BLaER1 treated with 17β-estradiol and CSF1 and Interleukin-3, amounts not matched to agents 10 nM and 100 nM (cell line): ENCODE results near the gene COIL.

Source experiments
- H3K27ac ChIP-seq, 11 experiments: shearing (Covaris generic); formaldehyde crosslinking; 2 replicates each; pipeline ENCODE4 v1.8.1; 2022
- H3K27me3 ChIP-seq, 11 experiments: shearing (Covaris generic); formaldehyde crosslinking; 2 replicates each; pipeline ENCODE4 v1.8.1; 2022
- H3K36me3 ChIP-seq, 11 experiments: shearing (Covaris generic); formaldehyde crosslinking; 2 replicates each; pipeline ENCODE4 v1.8.1; 2022
- H3K4me1 ChIP-seq, 10 experiments: shearing (Covaris generic); formaldehyde crosslinking; 2 replicates each; pipeline ENCODE4 v1.8.1; 2022
- H3K4me2 ChIP-seq, 11 experiments: shearing (Covaris generic); formaldehyde crosslinking; 2 replicates each; pipeline ENCODE4 v1.8.1; 2022
- H3K4me3 ChIP-seq, 10 experiments: shearing (Covaris generic); formaldehyde crosslinking; 2 replicates each; pipeline ENCODE4 v1.8.1; 2022
- H3K9ac ChIP-seq, 11 experiments: shearing (Covaris generic); formaldehyde crosslinking; 2 replicates each; pipeline ENCODE4 v1.8.1; 2022
- H3K9me3 ChIP-seq, 11 experiments: shearing (Covaris generic); formaldehyde crosslinking; replicated peaks in 1 of 11; 2 replicates each; pipeline ENCODE4 v1.8.1; 2022
- H4K20me1 ChIP-seq, 11 experiments: shearing (Covaris generic); formaldehyde crosslinking; 2 replicates each; pipeline ENCODE4 v1.8.1; 2022
- Cebpa-rat ChIP-seq, 11 experiments: shearing (Covaris generic); IDR thresholded peaks; 2 replicates each; pipeline ENCODE4 v1.8.1; 2022

COIL gene

DNA sequence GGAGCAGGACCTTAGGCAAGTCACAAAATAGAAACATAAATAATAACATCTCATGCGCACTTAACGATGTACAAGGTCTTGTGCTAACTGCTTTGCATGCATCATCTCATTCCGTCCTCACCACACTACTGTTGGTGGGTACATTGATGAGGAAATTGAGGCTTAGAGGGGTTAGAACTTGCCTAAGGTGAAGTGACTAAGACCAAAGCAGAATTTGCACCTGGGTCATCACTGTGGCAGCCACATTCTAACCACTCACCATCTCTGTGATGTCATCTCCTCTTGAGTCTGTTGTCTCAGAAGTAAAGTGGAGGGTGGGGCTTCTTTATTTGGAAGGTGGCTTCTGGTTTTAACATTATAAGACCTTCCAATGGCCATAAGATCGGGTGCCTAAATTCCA, 26.6 kb downstream of the COIL start:
- no peaks in the 10 kb centered on the region for H3K27me3 ChIP-seq
- H3K4me2 ChIP-seq = no peak overlapping the region
- peaks cover 0 to 8% (median 0%) of the 10 kb centered on the region in 10 experiments; a peak in 2 of 20 replicates for H3K4me1 ChIP-seq
- H3K9me3 ChIP-seq = peaks cover 45 to 67% (median 59%) of the 10 kb centered on the region in 11 experiments
- no peak overlapping the region for H3K27ac ChIP-seq
- TF ChIP-seq Cebpa-rat (IDR thresholded peaks at IDR 0.05) = no peak
- peaks cover 0 to 2% (median 0%) of the 10 kb centered on the region in 11 experiments; a peak in 1 of 22 replicates for H4K20me1 ChIP-seq
- H3K36me3 ChIP-seq = peaks cover 70 to 82% (median 76%) of the 10 kb centered on the region in 11 experiments
- H3K4me3 ChIP-seq = no peak overlapping the region
- no peak overlapping the region for H3K9ac ChIP-seq

DNA sequence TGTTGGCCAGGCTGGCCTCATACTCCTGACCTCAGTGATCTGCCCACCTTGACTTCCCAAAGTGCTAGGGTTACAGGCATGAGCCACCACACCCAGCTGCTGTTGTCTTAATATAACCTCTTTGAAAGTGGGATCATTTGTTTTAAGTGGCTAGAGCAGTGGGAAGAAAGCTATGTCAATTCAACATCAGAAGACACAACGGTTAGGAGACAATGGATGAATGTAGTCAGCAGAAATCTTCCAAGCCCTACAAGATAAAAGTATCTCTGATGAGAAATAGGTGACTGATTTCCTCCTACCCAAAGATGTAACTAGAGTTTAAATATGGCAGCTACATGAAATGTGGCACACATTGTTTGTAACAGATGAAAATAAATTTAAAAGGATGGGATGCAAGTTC, 27.0 kb downstream of the COIL start:
- Histone ChIP-seq H3K27me3 (no peaks in the 10 kb centered on the region), H3K4me3 (no peak overlapping the region), H3K9ac (no peak overlapping the region), H3K4me1 (peaks cover 0 to 8% (median 0%) of the 10 kb centered on the region in 10 experiments; a peak in 2 of 20 replicates), H3K27ac (no peak overlapping the region), H3K9me3 (peaks cover 49 to 71% (median 63%) of the 10 kb centered on the region in 11 experiments), H4K20me1 (no peaks in the 10 kb centered on the region), H3K36me3 (peaks cover 65 to 79% (median 72%) of the 10 kb centered on the region in 11 experiments), H3K4me2 (no peak overlapping the region)
- TF ChIP-seq Cebpa-rat (IDR thresholded peaks at IDR 0.05) = no peak

DNA sequence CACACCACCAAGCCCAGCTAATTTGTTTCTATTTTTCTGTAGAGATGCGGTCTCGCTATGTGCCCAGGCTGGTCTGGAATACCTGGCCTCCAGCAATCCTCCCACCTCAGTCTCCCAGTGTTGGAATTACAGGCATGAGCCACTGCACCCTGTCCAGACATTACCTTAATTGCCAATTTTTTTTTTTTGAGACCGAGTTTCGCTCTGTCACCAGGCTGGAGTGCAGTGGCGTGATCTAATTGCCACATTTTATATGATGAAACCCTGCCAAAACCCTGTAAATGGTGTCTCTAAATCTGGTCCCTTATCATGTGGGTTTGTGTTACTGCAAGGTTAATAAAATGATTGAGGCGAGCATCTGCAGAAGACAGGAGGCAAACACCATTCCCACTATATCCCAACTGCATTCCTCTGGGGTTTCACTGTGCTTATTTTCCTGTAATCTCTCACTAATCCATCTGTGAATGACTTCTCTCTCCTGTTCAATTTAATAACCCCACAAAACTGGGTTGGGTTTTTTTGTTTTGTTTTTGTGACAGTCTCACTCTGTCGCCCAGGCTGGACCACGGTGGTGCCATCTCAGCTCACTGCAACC, 27.6 kb downstream of the COIL start:
- Histone ChIP-seq H3K9me3 (peaks cover 55 to 77% (median 69%) of the 10 kb centered on the region in 11 experiments), H3K4me2 (no peak overlapping the region), H3K9ac (no peak overlapping the region), H3K4me1 (peaks cover 0 to 5% (median 0%) of the 10 kb centered on the region in 10 experiments; a peak in 2 of 20 replicates), H3K27ac (no peak overlapping the region), H3K36me3 (peaks cover 59 to 73% (median 66%) of the 10 kb centered on the region in 11 experiments), H3K4me3 (no peak overlapping the region), H4K20me1 (no peaks in the 10 kb centered on the region), H3K27me3 (no peaks in the 10 kb centered on the region)
- no peak for TF ChIP-seq Cebpa-rat (IDR thresholded peaks at IDR 0.05)

DNA sequence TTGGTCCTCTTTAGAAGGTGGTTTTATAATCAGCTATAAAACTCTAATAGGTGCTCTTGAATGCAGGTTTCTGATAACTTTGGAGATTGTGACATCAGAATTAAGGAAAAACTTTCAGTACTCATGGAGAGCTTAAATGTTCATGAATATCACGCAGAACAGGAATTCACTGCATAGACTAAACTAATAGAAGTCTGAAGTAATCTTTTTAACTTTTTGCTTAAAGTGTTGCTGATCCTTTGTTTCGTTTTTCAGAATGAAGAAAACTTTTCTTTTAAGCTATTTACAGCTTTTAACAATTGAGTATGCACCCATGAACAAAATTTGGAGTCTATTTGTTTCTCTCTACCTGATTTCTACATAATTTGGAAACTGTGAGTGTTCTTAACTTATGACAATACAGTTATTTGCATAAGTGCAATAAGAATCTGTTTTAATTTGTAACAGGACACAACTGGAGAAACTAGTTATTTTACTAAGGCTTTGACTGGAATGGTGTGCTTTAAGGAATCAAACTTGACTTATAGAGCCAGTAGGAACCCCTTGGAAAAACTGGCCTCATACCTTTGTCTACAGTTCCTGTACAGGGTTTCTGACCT, 30.0 kb downstream of the COIL start:
- H3K4me2 ChIP-seq = no peak overlapping the region
- no peak for TF ChIP-seq Cebpa-rat (IDR thresholded peaks at IDR 0.05)
- no peak overlapping the region; a peak in 1 of 20 replicates for H3K4me3 ChIP-seq
- peaks cover 65 to 95% (median 87%) of the 10 kb centered on the region in 11 experiments for H3K9me3 ChIP-seq
- no peaks in the 10 kb centered on the region for H3K27me3 ChIP-seq
- H3K4me1 ChIP-seq = no peaks in the 10 kb centered on the region
- peaks cover 35 to 49% (median 42%) of the 10 kb centered on the region in 11 experiments for H3K36me3 ChIP-seq
- no peaks in the 10 kb centered on the region for H4K20me1 ChIP-seq
- H3K9ac ChIP-seq = no peak overlapping the region
- H3K27ac ChIP-seq = no peak overlapping the region

DNA sequence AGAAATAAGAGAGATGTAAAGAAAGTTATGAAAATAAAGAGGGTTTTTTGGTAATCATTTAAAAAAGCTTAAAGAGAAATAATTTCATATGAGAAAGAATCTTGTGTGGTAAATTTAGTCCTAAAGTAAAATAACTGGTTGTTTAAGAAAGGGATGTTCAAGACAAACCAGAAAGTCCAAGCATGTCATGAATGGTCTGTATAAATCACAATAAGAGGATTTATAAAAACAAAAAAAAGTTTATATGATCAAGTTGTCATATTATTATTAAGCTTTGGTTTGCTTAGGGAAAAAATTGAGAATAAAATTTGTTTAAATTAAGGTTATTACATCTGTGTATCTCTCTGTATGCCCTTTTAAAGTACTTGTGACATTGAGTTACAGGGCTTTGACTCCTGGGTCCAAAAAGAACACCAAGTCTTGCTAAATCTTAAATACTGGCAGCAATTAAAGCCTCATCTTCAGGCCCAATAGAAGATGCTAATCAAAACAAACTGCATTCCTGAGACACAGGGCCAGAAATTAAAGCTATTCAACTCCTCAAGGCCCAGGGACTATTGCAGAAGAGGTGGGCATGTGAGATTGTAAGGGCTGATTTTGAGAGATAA, 31.4 kb downstream of the COIL start:
- no peak overlapping the region; a peak in 1 of 20 replicates for H3K4me3 ChIP-seq
- no peak overlapping the region for H3K4me2 ChIP-seq
- H3K9ac ChIP-seq = no peak overlapping the region
- H3K27ac ChIP-seq = no peak overlapping the region
- no peaks in the 10 kb centered on the region for H3K4me1 ChIP-seq
- peaks cover 21 to 35% (median 28%) of the 10 kb centered on the region in 11 experiments for H3K36me3 ChIP-seq
- no peaks in the 10 kb centered on the region for H4K20me1 ChIP-seq
- peaks cover 73 to 97% (median 89%) of the 10 kb centered on the region in 11 experiments for H3K9me3 ChIP-seq
- H3K27me3 ChIP-seq = no peaks in the 10 kb centered on the region
- no peak for TF ChIP-seq Cebpa-rat (IDR thresholded peaks at IDR 0.05)

DNA sequence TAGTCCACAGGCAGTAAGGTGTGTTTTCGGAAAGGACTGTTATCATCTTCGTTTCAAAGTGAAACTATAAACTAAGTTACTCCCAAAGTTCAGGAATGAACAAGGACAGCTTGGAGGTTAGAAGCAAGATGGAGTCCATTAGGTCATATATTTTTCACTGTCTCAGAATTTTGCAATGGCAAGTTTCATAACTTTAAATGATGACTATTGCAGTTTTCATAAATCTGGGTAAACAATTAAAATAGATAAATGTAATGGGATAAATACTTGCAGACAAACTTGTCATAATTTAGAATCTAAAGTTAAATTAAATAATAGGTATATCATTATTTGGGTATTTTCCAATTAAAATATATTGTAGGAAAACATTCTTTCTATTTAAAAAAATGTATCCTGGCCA, 32.3 kb downstream of the COIL start:
- H3K36me3 ChIP-seq = peaks cover 13 to 26% (median 19%) of the 10 kb centered on the region in 11 experiments; a peak in 19 of 22 replicates
- TF ChIP-seq Cebpa-rat (IDR thresholded peaks at IDR 0.05) = no peak
- no peaks in the 10 kb centered on the region for H3K4me1 ChIP-seq
- peaks cover 76 to 97% (median 84%) of the 10 kb centered on the region in 11 experiments for H3K9me3 ChIP-seq
- H4K20me1 ChIP-seq = no peaks in the 10 kb centered on the region
- no peak overlapping the region for H3K27ac ChIP-seq
- H3K27me3 ChIP-seq = no peaks in the 10 kb centered on the region
- no peak overlapping the region for H3K4me2 ChIP-seq
- H3K4me3 ChIP-seq = 0 out of 20 replicates have a peak overlapping the region, but pooled peaks of 1 of the 10 experiments have one; percentile 20
- no peak overlapping the region for H3K9ac ChIP-seq

DNA sequence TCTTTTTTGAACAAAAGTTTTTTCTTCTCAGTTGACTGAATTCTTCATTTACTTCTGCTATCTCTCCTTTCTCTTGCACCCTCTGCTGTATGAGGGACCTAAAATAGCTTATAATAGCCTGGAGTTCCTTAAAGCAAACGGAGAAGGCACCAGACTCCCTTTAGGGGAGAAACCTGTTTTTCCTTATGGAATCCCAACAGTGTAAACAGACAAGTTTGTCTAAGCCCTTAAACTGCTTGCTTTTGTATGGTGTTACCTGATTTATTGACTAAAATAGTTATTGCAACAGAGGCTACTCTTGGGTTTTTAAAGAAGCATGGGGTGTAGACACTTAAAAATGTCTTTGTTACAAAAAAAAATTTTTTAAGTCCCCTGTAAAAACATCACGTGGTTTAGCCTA, 34.1 kb downstream of the COIL start:
- H3K4me2 ChIP-seq = no peak overlapping the region
- H3K9me3 ChIP-seq = peaks cover 57 to 83% (median 69%) of the 10 kb centered on the region in 11 experiments
- H4K20me1 ChIP-seq = no peaks in the 10 kb centered on the region
- H3K9ac ChIP-seq = no peak overlapping the region
- peaks cover 0 to 8% (median 2%) of the 10 kb centered on the region in 11 experiments; a peak in 11 of 22 replicates for H3K36me3 ChIP-seq
- no peak for TF ChIP-seq Cebpa-rat (IDR thresholded peaks at IDR 0.05)
- H3K4me1 ChIP-seq = no peaks in the 10 kb centered on the region
- H3K27ac ChIP-seq = no peak overlapping the region
- H3K27me3 ChIP-seq = no peaks in the 10 kb centered on the region
- H3K4me3 ChIP-seq = no peak overlapping the region

DNA sequence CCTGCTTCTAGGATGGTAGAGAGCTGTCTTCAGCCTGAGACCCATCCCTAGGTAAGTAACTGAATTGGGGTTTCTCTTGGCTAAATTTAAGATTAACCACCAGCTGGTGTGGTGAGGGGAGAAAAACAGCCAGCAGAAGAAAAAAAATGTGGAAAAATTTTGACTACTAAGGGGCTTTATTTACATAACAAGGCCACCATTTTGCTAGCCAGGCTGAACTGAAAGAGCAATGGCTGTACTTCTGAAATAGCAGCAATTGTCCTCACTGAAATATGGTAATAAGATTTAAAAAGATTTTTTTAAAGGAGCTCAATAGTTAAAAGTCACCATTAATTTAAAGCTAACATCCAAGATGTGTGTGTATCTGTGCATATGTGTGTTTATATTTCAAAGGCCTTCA, 34.6 kb downstream of the COIL start:
- H3K4me3 ChIP-seq = no peak overlapping the region
- H3K4me2 ChIP-seq = no peak overlapping the region
- H3K9me3 ChIP-seq = peaks cover 52 to 79% (median 65%) of the 10 kb centered on the region in 11 experiments
- H3K27me3 ChIP-seq = no peaks in the 10 kb centered on the region
- no peaks in the 10 kb centered on the region for H3K4me1 ChIP-seq
- H3K27ac ChIP-seq = no peak overlapping the region
- no peak for TF ChIP-seq Cebpa-rat (IDR thresholded peaks at IDR 0.05)
- no peaks in the 10 kb centered on the region for H4K20me1 ChIP-seq
- peaks cover 0 to 5% (median 0%) of the 10 kb centered on the region in 11 experiments; a peak in 2 of 22 replicates for H3K36me3 ChIP-seq
- no peak overlapping the region for H3K9ac ChIP-seq

DNA sequence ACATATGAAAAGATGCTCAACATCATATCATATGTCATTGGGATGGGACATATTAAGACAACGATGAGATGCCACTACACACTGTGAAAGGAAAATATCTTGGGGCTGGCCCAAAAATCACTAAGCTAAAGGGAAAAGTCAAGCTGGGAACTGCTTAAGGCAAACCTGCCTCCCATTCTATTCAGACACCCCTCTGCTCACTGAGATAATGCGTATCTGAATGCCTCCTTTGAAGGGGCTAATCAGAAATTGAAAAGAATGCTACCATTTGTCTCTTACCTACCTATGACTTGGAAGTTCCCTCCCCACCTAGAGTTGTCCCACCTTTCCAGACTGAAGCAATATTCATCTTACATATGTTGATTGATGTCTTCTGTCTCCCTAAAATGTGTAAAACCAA, 35.8 kb downstream of the COIL start:
- no peaks in the 10 kb centered on the region for H4K20me1 ChIP-seq
- H3K9me3 ChIP-seq = peaks cover 41 to 67% (median 53%) of the 10 kb centered on the region in 11 experiments
- H3K4me1 ChIP-seq = no peaks in the 10 kb centered on the region
- no peak for TF ChIP-seq Cebpa-rat (IDR thresholded peaks at IDR 0.05)
- H3K27ac ChIP-seq = no peak overlapping the region
- no peak overlapping the region for H3K9ac ChIP-seq
- no peak overlapping the region for H3K4me3 ChIP-seq
- H3K27me3 ChIP-seq = no peaks in the 10 kb centered on the region
- no peak overlapping the region for H3K4me2 ChIP-seq
- H3K36me3 ChIP-seq = 0 out of 22 replicates have a peak, but pooled peaks cover 0 to 4% (median 0%) of the 10 kb centered on the region in 11 experiments
